Activated CD8-positive, alpha-beta memory T cell treated with anti-CD3 and anti-CD28 coated beads, Interleukin-2, amount 50 U/mL, for 4 hours (primary cell): Measurements from ENCODE around the gene RPS6KB2.

Experiments
- DNase-seq: peaks from one replicate; pipeline ENCODE4 v3.0.0-alpha.2; 2020

The RPS6KB2 gene

DNA sequence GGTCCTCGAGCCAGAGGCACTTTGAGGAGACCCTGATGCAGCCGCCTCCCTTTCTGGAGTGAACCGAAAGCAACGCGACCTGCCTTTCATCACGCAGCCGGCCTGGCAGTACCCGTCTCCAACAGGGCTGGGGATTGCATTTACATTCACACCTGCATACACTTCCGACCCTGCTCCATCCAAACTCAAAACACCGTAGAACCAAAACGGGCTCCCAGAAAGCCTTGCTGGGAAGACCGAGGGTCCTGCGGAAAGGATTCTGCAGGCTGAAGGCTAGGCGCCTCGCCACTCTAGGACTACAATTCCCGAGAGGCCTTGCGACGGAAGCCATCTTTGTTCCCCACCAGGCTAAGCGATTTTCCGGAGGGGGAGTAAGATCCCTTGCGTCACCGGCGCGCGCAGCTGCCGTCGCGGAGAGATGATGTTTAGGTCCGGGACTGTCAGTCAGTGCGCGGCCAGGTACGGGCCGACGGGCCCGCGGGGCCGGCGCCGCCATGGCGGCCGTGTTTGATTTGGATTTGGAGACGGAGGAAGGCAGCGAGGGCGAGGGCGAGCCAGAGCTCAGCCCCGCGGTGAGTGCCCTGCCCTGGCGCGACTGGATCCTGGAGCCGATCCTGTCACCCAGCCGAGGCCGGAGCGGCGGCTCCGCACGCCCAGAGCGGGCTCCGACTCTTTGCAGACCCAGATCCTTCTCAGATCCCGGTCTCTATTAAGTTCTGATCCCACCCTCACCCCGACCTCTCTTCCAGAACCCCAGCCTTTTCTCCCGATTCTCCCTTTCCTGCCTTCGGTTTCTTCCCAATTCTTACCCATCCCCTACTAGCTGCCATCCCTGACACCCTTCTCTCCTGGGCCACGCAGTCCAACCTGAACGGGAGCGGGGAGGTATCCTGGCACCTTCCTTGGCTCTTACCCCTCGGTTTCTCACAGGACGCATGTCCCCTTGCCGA lies at the start of gene RPS6KB2:
RPS6KB2 (plus strand) TSS at position 443 of the 950 bp plus-strand sequence; CDS start at position 495, 52 bp downstream.
- DNase-seq: peak; percentile 100

DNA sequence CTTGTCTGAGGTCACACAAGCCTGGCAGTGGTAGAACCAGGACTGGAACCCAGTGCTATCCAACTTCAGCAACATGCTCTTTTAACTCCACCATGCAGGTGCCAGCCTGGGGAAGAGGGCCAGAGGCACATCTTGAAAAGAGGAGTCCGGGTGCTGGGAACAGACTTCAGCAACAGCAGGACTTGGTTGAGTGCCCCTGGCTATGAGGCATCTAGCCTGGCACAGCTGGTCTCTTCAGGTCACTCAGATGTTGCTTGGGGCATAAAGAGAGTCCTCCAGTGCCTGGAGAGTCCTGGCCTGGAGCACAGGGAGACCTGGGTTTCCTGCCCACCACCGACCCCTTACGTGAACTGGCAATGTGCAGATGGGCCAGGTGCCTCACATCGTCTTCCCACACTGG lies 49.8 kb upstream of the RPS6KB2 start:
- DNase-seq: no peak

DNA sequence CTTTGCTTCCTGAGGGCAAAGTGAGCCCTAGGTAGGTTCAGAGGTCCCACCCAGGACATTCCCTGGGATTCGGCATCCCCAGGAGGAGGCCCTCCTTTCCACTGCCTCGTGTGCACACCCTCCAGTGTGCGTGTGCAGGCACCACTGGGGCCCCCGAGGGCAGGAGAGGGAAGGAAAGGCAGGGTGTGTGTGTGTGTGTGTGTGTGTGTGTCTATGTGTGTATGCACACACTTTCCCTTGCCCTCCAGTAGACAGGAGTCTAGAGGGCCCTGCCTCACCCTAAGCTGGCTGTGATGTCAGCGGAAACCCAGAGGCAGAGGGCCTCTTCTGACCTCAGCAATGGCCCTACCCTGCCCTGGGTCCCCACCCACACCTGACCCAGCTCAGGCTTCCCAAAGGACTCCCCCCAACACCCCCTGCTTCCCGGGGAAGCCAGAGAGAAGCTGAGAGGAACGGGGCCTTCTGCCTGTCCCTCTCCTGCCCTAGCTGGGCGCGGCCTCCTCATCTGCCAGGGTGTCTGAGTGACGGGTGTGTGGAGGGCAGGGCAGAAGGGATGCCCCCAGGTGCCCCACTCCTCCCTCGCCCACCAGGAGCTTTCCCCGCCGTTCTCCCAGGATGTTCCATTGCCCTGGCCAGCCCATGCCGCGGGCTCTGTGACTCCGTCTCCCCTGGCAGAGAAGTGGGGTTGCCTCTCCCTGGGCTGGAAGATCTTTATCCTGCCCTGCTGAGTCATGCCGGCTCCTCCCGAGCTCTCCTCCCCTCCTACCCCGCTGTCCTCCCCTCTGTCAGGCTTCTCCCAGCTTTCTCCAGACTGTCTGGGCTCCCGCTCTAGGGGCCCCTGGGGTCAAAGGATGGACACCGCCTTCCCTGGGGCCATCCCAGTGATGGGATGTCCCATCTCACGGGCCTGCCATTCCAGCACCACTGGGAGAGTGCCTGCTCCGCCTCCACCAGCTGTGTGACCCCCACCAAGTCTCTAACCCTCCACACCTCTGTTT lies 48.9 kb upstream of the RPS6KB2 start:
- DNase-seq: no peak

GRCh38 chr11:67381244-67381972 lies 46.9 kb upstream of the RPS6KB2 start:
- no peak for DNase-seq

- peak; percentile 85 for DNase-seq
Measured at GRCh38 chr11:67382276-67383136, 45.8 kb upstream of the RPS6KB2 start.

- no peak for DNase-seq
Measured at GRCh38 chr11:67384851-67385366, 43.4 kb upstream of the RPS6KB2 start.

- DNase-seq: no peak
Measured at GRCh38 chr11:67387069-67387468, 41.2 kb upstream of the RPS6KB2 start.

DNA sequence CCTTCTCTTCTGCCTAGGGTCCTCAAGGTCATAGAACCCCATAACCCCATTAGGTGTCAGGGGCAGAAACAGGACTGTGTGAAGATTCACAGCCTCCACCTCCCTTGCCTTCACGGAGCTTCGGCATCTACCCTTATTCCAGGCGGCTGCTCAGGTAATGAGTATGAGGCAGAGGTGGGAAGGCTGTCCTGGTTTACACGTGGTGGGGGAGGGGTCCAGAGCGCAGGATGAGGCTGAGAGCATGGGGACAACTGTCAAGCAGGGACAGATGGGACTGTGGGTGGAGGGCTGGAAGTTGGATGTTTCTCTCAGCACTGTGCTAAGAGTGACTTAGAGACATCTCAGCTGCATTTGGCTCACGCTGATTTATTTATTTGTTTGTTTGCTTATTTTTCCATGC lies 40.8 kb upstream of the RPS6KB2 start:
- no peak for DNase-seq

DNA sequence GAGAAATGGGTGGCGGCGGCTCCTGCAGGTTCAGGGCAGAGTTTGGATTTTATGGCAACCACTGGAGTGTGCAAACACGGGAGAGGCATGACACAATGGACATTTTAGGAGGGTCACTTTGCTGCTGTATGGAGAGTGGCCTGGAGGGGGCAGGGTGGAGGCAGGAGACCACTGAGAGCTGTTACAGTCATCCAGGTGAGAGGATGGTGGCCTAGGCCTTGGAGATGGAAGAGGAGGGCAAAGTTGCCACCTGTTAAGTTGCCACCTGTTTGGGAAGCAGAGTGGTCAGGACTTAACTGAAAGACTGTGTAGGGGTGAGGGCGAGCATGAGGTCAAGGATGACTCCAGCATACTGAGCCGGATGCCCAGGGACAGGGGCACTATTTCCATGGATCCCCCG lies 38.8 kb upstream of the RPS6KB2 start:
- DNase-seq: peak; percentile 61

GRCh38 chr11:67390947-67391303 lies 37.4 kb upstream of the RPS6KB2 start:
- DNase-seq: no peak

DNA sequence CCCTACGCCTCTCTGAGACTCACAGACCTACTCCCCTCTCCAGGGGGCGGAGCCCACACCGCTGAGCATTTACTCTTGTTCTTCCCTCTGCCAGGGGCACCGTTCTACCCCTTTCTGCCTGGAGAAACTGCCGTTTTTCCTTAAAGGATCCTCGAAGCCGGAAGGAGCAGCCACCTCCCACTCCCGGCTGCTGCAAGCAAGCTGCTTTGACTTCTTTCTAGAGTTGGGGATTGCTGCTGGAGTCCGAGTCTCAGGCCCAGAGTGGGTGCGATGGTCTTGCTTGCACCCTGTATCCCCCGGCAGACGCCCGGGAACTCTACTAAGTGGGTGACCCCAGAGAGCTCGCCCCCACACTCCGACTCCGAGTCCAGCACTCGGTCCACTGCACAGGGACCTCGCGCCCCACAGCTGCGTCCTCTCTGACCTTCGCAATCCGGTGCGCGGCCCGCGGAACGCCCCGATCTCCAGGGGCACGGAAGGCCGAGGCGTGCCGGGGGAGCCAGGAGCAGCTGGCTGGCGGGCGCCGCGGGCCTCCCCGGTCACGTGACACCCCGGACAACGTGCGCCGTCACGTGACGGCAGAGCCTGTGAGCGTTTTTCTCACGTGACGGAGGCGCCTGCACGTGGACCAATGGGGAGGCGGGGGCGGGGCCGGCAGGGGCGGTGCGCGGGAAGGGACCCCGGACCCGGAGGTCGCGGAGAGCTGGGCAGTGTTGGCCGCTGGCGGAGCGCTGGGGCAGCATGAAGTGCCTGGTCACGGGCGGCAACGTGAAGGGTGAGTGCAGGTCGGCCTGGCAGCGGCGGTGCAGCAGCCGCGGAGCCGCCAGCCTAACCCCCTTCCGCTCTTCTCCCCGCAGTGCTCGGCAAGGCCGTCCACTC lies 36.8 kb upstream of the RPS6KB2 start, which contains the start of gene RAD9A:
RAD9A (plus strand) TSS at position 683 of the 879 bp plus-strand sequence; CDS start at position 742, 59 bp downstream.
- peak; percentile 91 for DNase-seq

DNA sequence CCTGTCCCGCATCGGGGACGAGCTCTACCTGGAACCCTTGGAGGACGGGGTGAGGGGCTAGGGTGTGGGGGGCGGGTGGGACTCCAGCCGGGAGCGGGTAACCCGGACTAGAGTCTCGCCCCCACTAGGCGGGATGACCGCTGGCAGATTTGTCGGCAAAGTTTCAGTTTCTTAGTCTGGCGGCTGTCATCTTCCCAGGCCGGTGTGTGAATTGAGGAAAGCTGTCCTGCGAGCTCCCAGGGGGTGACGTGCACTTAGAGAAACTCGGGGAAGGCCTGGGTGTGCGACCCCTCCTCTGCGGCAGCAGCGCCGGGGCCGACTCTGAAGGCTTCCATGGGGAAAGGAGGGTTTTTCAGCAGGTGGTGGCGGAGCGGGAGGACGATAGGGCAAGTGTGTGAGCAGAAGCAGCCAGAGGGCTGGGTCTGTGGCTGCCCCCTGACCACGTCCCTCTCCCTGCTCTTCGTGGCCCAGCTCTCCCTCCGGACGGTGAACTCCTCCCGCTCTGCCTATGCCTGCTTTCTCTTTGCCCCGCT lies 36.0 kb upstream of the RPS6KB2 start:
- no peak for DNase-seq

DNA sequence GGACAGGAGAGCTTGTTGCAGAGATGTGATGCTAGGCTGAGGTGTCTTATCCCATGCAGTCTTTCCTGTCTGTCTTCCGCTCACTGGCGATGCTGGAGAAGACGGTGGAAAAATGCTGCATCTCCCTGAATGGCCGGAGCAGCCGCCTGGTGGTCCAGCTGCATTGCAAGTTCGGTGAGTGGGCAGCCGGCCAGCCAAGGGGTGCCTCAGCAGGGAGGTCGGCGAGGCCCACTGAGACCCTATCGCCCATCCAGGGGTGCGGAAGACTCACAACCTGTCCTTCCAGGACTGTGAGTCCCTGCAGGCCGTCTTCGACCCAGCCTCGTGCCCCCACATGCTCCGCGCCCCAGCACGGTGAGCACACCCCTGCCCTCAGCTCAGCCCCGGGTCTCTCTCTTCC lies 34.9 kb upstream of the RPS6KB2 start:
- DNase-seq: no peak

- no peak for DNase-seq
Measured at GRCh38 chr11:67393990-67394389, 34.3 kb upstream of the RPS6KB2 start.

- no peak for DNase-seq
Measured at GRCh38 chr11:67395555-67396258, 32.6 kb upstream of the RPS6KB2 start.

- DNase-seq: no peak
Measured at GRCh38 chr11:67396259-67396581, 32.1 kb upstream of the RPS6KB2 start.

DNA sequence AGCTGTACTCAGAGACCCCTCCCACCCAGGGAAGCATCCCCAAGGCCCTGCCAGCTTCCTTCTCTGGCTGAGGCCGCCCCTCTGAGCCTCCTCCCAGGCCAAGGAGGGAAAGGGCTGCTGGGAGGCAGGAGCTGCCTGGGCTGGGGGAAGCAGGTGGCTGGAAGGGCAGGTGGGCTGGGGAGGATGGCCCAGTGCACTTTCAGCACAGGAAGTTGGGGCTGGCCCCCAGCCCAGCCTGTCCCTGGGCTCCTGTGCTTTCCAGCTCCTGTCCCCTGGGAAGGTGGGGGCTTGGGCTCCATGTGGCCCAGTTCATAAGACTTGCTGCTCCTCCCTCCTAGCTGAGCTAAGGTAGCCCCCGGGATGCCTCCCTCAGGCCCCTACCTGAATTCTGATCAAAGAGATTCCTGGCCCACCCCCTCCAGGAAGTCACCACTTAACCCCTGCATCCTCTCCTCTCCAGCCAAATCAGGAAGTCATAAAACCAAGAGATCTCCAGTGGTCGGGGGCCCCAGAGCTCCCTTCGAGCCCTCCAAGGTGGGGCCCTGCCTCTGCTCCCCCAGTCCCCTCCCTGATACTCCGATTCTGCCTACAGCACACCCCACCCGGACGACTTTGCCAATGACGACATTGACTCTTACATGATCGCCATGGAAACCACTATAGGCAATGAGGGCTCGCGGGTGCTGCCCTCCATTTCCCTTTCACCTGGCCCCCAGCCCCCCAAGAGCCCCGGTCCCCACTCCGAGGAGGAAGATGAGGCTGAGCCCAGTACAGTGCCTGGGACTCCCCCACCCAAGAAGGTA lies 31.5 kb upstream of the RPS6KB2 start:
- DNase-seq: no peak

DNA sequence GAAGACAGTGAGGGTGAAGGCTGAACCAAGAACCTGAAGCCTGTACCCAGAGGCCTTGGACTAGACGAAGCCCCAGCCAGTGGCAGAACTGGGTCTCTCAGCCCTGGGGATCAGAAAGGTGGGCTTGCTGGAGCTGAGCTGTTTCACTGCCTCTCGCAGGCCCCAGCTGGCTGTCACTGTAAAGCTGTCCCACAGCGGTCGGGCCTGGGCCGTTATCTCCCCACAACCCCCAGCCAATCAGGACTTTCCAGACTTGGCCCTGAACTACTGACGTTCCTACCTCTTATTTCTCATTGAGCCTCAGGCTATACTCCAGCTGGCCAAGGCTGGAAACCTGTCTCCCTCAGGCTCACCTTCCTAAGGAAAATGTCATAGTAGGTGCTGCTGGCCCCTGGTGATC lies 30.8 kb upstream of the RPS6KB2 start:
- no peak for DNase-seq
